Fibroblast of the aortic adventitia (primary cell): ENCODE results near the gene PBLD. TPM values are rescaled to one million over a fixed set of nuclear protein-coding genes. Genes with fewer than 3 reads are reported as not detected.

ENCODE experiments used
- DNase-seq: peaks from one replicate; pipeline ENCODE4 v3.0.0-alpha.2; 2010; ENCODE audit warnings: low read depth
- H3K4me3 ChIP-seq: 2 replicates; pipeline ENCODE4 v1.5.1; 2011; ENCODE audit warnings: low read depth, mild to moderate bottlenecking, control low read depth, low read length, moderate library complexity
- total RNA-seq: library from RNA; depleted of rRNA; stranded (reverse); fragments of >200 nt; gene quantifications from 2 replicates; pipeline ENCODE4 v1.2.3, GENCODE V29; 2012; ENCODE audit warnings: low replicate concordance
- TF ChIP-seq, protein P1 (sequence below): IDR thresholded peaks from 2 replicates; pipeline ENCODE4 v1.5.1; 2011; ENCODE audit warnings: mild to moderate bottlenecking, low read length, control low read depth, inconsistent platforms; ENCODE audit not compliant: insufficient read depth

PBLD gene
- total RNA-seq, 1 donor: 6.6 TPM

DNA sequence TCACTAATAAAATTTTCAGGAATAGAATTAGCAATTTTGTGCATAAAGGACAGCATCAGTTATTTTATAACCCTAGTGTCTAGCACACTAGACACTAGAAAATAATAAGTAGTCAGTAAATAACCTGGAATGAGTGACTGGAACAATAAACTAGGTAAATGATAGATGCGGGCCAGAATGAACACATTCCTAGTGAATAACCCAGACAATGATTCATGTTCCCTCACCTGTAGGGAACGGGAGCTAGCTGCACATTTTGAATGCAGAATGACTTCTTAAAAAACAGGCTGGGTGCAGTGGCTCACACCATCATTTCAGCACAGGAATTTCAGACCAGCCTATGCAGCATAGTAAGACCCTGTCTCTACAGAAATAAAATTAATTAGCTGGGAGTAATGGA, 97.6 kb downstream of the PBLD start:
- DNase-seq: no peak
- TF ChIP-seq, protein P1, sequence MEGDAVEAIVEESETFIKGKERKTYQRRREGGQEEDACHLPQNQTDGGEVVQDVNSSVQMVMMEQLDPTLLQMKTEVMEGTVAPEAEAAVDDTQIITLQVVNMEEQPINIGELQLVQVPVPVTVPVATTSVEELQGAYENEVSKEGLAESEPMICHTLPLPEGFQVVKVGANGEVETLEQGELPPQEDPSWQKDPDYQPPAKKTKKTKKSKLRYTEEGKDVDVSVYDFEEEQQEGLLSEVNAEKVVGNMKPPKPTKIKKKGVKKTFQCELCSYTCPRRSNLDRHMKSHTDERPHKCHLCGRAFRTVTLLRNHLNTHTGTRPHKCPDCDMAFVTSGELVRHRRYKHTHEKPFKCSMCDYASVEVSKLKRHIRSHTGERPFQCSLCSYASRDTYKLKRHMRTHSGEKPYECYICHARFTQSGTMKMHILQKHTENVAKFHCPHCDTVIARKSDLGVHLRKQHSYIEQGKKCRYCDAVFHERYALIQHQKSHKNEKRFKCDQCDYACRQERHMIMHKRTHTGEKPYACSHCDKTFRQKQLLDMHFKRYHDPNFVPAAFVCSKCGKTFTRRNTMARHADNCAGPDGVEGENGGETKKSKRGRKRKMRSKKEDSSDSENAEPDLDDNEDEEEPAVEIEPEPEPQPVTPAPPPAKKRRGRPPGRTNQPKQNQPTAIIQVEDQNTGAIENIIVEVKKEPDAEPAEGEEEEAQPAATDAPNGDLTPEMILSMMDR: no peak
- H3K4me3 ChIP-seq: no peak overlapping the region

DNA sequence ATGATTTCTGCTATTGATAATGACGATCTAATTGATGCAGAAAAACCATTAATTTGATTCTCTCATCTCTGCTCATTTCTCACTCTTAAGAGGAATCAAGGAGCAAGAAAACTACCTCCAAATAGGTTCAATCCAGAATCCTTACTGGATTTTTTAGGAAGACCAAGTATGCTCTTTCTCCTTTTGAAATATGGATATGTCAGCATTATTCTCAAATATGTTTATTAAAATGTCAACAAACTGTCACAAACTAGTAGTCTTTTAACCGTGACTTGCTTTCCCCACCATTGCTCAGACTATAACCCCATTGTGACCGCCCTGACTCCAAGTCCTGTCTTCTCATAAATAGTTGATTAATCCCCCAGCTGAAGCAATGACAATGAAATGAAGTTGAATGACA, 99.7 kb downstream of the PBLD start:
- no peak for DNase-seq
- TF ChIP-seq, protein P1: no peak
- H3K4me3 ChIP-seq: no peak overlapping the region

Other genes starting within 250 kb of the PBLD start
- gene MYPN, start 223.4 kb downstream of the PBLD start, total RNA-seq: 0.08 and 1.7 TPM in 2 replicates
- gene ATOH7, start 100.8 kb downstream of the PBLD start, total RNA-seq: not detected in 2 replicates
- gene HNRNPH3, start 864 bp downstream of the PBLD start, total RNA-seq: 16.7 and 20.9 TPM in 2 replicates
- 37.3 and 53.7 TPM in 2 replicates for gene RUFY2, start 74.3 kb upstream of the PBLD start, total RNA-seq
- 10.0 and 15.2 TPM in 2 replicates for gene DNA2, start 139.0 kb upstream of the PBLD start, total RNA-seq
- gene SLC25A16, start 194.6 kb upstream of the PBLD start, total RNA-seq: 26.8 and 29.7 TPM in 2 replicates
- gene TET1, start 227.4 kb upstream of the PBLD start, total RNA-seq: 3.3 and 9.3 TPM in 2 replicates